BJ (cell line): ENCODE measurements around the gene PKHD1. TPM values are rescaled to one million over a fixed set of nuclear protein-coding genes. Genes with fewer than 3 reads are reported as not detected.

Source experiments
- CTCF ChIA-PET: fragments of 350-600 bp; formaldehyde crosslinking; extraction: SDS; loops from one replicate; lab custom pipeline; 2021; ENCODE audit warnings: antibody characterized with exemption, inconsistent platforms; lab: Yijun Ruan, JAX
- POLR2A ChIA-PET: fragments of 300-600 bp; sonication (Branson Sonifier 250); formaldehyde crosslinking; extraction: SDS; loops from one replicate; lab custom pipeline; 2021; ENCODE audit warnings: antibody characterized with exemption; lab: Charles Lee
- DNase-seq: peaks from one replicate; pipeline ENCODE4 v3.0.0-alpha.2; 2011; ENCODE audit warnings: low read depth
- H3K27me3 ChIP-seq: 2 replicates; pipeline ENCODE4 v1.6.0; 2011; ENCODE audit warnings: low read length; ENCODE audit not compliant: control insufficient read depth, insufficient read depth
- H3K36me3 ChIP-seq: 2 replicates; pipeline ENCODE4 v1.5.1; 2011; ENCODE audit warnings: low read length; ENCODE audit not compliant: control insufficient read depth, insufficient read depth
- H3K4me3 ChIP-seq: 2 replicates; pipeline ENCODE4 v1.5.1; 2011; ENCODE audit warnings: low read depth, mild to moderate bottlenecking, control low read depth, low read length
- polyA plus RNA-seq: library from polyadenylated mRNA; depleted of rRNA; stranded (reverse); fragments of >200 nt; gene quantifications from 2 replicates; pipeline ENCODE4 v1.2.3, GENCODE V29; 2011
- TF ChIP-seq, protein P1 (sequence below): IDR thresholded peaks from 2 replicates; pipeline ENCODE4 v1.5.1; 2011; ENCODE audit warnings: low read depth, mild to moderate bottlenecking, control low read depth, inconsistent platforms, low read length, moderate library complexity; ENCODE audit not compliant: insufficient read depth

The PKHD1 gene
- polyA plus RNA-seq, 1 experiment: not detected

DNA sequence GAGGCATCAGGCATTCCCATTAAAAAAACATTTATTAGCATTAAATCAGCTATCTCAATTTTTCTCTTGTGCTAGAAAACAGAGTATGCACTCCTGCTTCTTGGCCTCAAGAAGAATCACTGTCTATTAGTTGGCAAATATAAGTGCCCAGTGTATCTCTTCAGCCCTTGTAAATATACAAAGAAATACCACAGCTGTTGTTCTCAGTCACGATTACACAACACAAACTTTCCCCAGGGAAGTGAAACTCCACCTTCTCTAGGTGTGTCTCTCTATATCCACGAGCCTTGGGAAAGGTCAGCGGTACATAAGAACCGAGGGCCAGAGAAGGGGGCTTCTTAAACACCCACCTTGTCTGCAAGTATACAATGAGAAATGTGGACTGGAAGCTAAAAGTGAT, 194.7 kb downstream of the PKHD1 start:
- DNase-seq: no peak
- ChIA-PET CTCF (no interaction called here), POLR2A (no interaction called here)
- Histone ChIP-seq H3K4me3 (no peak overlapping the region), H3K27me3 (no peaks in the 10 kb centered on the region), H3K36me3 (no peaks in the 10 kb centered on the region)
- TF ChIP-seq, protein P1, sequence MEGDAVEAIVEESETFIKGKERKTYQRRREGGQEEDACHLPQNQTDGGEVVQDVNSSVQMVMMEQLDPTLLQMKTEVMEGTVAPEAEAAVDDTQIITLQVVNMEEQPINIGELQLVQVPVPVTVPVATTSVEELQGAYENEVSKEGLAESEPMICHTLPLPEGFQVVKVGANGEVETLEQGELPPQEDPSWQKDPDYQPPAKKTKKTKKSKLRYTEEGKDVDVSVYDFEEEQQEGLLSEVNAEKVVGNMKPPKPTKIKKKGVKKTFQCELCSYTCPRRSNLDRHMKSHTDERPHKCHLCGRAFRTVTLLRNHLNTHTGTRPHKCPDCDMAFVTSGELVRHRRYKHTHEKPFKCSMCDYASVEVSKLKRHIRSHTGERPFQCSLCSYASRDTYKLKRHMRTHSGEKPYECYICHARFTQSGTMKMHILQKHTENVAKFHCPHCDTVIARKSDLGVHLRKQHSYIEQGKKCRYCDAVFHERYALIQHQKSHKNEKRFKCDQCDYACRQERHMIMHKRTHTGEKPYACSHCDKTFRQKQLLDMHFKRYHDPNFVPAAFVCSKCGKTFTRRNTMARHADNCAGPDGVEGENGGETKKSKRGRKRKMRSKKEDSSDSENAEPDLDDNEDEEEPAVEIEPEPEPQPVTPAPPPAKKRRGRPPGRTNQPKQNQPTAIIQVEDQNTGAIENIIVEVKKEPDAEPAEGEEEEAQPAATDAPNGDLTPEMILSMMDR: no peak

DNA sequence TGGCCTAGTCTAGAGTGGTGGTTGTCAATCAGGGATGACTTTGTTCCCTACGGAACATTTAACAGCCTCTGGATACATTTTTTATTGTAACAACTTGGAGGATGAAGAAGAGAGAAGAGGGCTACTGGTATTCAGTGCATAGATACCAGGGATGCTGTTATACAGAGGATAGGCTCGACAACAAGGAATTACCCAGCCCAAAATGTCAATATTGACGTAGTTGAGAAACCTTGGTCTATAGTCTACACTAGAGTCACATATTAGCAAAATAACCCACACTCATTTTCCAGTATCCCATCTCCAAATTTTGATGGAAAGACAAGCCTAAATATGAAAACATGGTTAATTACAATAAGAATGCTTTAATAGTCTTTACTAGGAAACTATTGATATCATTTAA, 195.1 kb downstream of the PKHD1 start:
- POLR2A ChIA-PET: no interaction called here
- TF ChIP-seq, protein P1: no peak
- CTCF ChIA-PET: no interaction called here
- no peak for DNase-seq
- Histone ChIP-seq H3K4me3 (no peak overlapping the region), H3K27me3 (no peaks in the 10 kb centered on the region), H3K36me3 (no peaks in the 10 kb centered on the region)

DNA sequence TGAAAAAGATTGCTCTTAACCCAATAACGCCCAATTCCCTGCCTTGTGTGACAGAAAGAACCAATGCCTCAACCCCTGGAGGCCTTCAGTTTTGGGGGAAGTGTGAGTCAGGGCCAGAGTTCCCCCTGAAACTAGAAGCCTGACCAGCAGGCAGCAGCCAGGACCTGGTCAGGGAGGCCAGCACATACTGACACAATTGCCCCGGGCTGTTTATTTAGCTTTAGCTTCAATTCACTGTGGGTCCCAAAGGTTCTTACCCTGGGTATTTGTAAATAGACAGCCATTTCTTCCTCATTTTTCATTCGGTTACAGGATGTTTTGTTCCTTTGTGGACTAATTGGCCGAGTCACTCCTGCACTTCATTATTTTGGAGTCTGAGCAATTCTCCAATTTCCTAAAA, 195.6 kb downstream of the PKHD1 start:
- CTCF ChIA-PET: no interaction called here
- POLR2A ChIA-PET: no interaction called here
- Histone ChIP-seq H3K27me3 (no peaks in the 10 kb centered on the region), H3K4me3 (no peak overlapping the region), H3K36me3 (no peaks in the 10 kb centered on the region)
- TF ChIP-seq, protein P1: no peak
- DNase-seq: no peak

DNA sequence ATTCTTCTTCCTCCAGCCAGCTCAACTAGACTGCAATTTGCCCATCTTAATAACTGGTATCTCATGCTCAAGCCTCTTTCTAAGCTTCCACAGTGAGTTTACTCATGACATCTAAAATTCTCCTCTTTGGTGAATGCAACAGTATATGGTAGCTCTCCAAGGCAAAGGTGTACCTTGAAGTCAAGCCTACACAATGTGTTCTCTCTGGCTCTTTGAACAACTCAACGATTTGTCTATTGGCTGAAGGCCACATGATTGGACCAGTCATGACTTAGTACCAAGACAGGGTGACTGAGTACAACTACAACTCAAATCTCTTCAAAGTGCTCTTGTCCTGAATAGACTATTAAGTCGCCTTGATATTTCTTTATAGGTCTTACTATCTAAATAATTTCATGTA, 199.6 kb downstream of the PKHD1 start:
- ChIA-PET CTCF (no interaction called here), POLR2A (no interaction called here)
- Histone ChIP-seq H3K36me3 (no peaks in the 10 kb centered on the region), H3K27me3 (no peaks in the 10 kb centered on the region), H3K4me3 (no peak overlapping the region)
- no peak for DNase-seq
- TF ChIP-seq, protein P1: no peak

DNA sequence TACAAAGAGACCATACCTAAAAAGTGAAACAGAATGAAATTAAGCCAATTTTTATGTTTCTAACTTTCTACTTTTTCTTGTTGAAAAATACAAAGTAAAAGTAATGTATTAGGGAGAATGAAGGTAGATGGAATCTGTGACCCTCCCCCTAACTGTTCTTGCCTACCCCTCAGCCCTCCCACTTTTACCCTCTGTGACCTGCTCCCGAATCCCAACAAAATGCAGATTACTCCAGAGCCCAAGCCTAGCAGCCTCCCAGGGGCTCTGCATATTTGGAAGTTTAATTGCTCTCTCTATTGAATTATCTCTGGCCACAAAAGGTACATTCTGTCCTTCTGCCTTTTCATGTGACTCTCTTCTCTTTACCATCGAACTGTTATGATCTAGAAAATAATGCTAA, 201.5 kb downstream of the PKHD1 start:
- Histone ChIP-seq H3K27me3 (no peaks in the 10 kb centered on the region), H3K36me3 (no peaks in the 10 kb centered on the region), H3K4me3 (no peak overlapping the region)
- DNase-seq: no peak
- ChIA-PET CTCF (no interaction called here), POLR2A (no interaction called here)
- TF ChIP-seq, protein P1: no peak
